Measurements from ENCODE around the gene GRM8. TPM values are rescaled to one million over a fixed set of nuclear protein-coding genes. Genes with fewer than 3 reads are reported as not detected.

The GRM8 gene
- total RNA-seq, 1 experiment from 2014 or later: 1.8 TPM

GRCh38 chr7:126696256-126697038 is 556.3 kb downstream of the GRM8 start:
- Histone ChIP-seq H2BK15ac (ENCODE audit: low read depth, low read length) (no peak overlapping the region), H3K56ac (ENCODE audit: insufficient read length, low read depth, low read length) (no peak overlapping the region), H3K18ac (ENCODE audit: insufficient read length, low read depth, low read length) (no peak overlapping the region), H3K23ac (ENCODE audit: insufficient read length, low read depth, low read length) (no peak overlapping the region), H3K4ac (ENCODE audit: low read depth, low read length) (no peak overlapping the region), H3K27ac (ENCODE audit: insufficient read length, low read depth, low read length) (no peak overlapping the region), H2BK120ac (ENCODE audit: low read depth, low read length, poor library complexity, severe bottlenecking) (no peak overlapping the region), H3K4me2 (ENCODE audit: insufficient read depth, insufficient read length, low read length) (no peak overlapping the region), H4K91ac (ENCODE audit: insufficient read length, low read depth, low read length) (no peak overlapping the region), H2AFZ (ENCODE audit: low read length) (no peak overlapping the region), H3K4me1 (ENCODE audit: insufficient read depth, low read length) (no peaks in the 10 kb centered on the region), H2BK20ac (ENCODE audit: low read depth, low read length, poor library complexity, severe bottlenecking) (no peak overlapping the region), H3K27me3 (ENCODE audit: insufficient read depth, low read length) (no peaks in the 10 kb centered on the region), H3K14ac (ENCODE audit: insufficient read depth, low read length) (no peak overlapping the region), H4K8ac (replicated peaks; ENCODE audit: insufficient read length, low read depth, low read length) (no peak overlapping the region), H3K23me2 (ENCODE audit: insufficient read length, low read depth, low read length, poor library complexity, severe bottlenecking) (no peaks in the 10 kb centered on the region), H3K79me2 (ENCODE audit: insufficient read depth, low read length) (no peaks in the 10 kb centered on the region), H4K5ac (ENCODE audit: insufficient read length, low read depth, low read length) (no peak overlapping the region), H4K20me1 (ENCODE audit: control insufficient read depth, insufficient read depth, insufficient read length) (no peaks in the 10 kb centered on the region), H2AK5ac (ENCODE audit: insufficient read length, low read length) (no peak overlapping the region), H3K79me1 (ENCODE audit: insufficient read depth, low read depth, low read length, poor library complexity, severe bottlenecking) (no peaks in the 10 kb centered on the region), H3K9me3 (ENCODE audit: control insufficient read depth, low read depth, low read length) (no peaks in the 10 kb centered on the region), H2BK5ac (ENCODE audit: insufficient read length, low read length) (no peak overlapping the region), H2BK12ac (ENCODE audit: insufficient read length, low read depth, low read length) (no peak overlapping the region), H3T11ph (ENCODE audit: low read length) (no peak overlapping the region), H3K9ac (ENCODE audit: extremely low read depth, insufficient read length, low read length) (no peak overlapping the region)
- H3K4me1 Mint-ChIP-seq: peaks cover 17 to 23% of the 10 kb centered on the region in 2 experiments
- DNase-seq: no peak
- H3K27ac Mint-ChIP-seq: no peak overlapping the region
- H3K4me3 Mint-ChIP-seq: no peak overlapping the region
- no peaks in the 10 kb centered on the region for H3K9me3 Mint-ChIP-seq
- H3K36me3 Mint-ChIP-seq (ENCODE audit: insufficient read depth in 1 of 3, low read depth in 3 of 3): no peaks in the 10 kb centered on the region
- H3K27me3 Mint-ChIP-seq (ENCODE audit: low read depth): no peaks in the 10 kb centered on the region
- no CpG with 5 or more reads among the region's 9 CpGs for WGBS (ENCODE audit: extremely low coverage, insufficient read length, low lambda C conversion rate)
- no peak for TF ChIP-seq CTCF (conservative IDR thresholded peaks at IDR 0.05)

Data from H9 (cell line).